Measurements from ENCODE around the gene ERAS. TPM values are rescaled to one million over a fixed set of nuclear protein-coding genes. Genes with fewer than 3 reads are reported as not detected.

The ERAS gene
- total and polyA plus RNA-seq, 2 of the 13 experiments (the other 11 are each of a cell fraction or from before 2014, with no cell fraction given) = 0.21 to 0.22 TPM

DNA sequence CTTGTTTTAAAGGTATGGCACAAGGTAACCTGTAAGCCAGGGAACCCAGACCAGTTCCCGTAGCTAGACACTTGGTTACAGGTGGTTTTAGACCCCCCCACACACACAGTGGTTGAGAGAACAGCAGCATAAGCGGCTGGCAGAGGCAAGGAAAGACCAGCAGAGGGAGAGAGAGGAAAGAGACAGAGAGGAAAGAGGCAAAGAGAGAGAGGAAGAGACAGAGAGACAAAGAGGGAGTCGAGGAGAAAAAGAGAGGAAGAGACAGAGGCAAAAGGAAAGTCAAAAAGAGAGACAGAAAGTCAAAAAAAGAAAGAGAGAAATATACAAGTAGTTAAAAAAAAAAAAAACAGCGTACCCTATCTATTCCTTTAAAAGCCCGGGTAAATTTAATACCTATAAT is 28.6 kb downstream of the ERAS start (continued):
- TF ChIP-seq MAZ (IDR thresholded peaks at IDR 0.05; ENCODE audit: borderline replicate concordance, low read depth, low read length) (no peak), MAZ (CRISPR knock-in tag; IDR thresholded peaks at IDR 0.05; ENCODE audit: low read depth) (no peak), TBP (CRISPR knock-in tag; IDR thresholded peaks at IDR 0.05) (no peak)

DNA sequence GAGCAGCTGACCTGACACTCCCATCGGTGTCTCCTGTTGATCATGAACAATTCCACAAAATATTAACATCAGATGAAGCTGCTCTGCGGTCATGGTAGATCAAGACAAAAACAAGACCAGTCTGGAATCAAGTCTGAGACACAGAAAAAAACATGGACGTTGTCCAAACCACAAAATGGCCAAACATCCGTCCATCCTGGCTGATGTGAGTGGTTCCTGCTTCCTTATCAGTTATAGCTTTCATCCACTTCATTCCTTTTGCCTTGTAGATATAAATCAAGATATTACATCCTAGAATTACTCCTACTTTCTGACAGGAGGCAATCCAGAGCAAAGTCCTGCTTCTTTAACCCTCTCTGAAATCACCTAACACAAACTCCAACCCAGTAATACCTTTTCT is 37.9 kb downstream of the ERAS start:
- ChIA-PET POLR2A (no interaction called here), CTCF (ENCODE audit: low intra/inter-chr PET ratio, low total read pairs) (no interaction called here)
- no peak overlapping the region for H3K4me3 ChIP-seq (replicated peaks in 1 of 3; ENCODE audit: insufficient read depth in 1 of 3, low read depth in 2 of 3, low read length in 3 of 3)
- no peaks in the 10 kb centered on the region for H3K79me2 ChIP-seq (ENCODE audit: insufficient read depth, low read length)
- peak overlapping the region; percentile 15 for H2AFZ ChIP-seq (ENCODE audit: low read length)
- H3K27me3 ChIP-seq (ENCODE audit: control insufficient read depth in 1 of 2, insufficient read depth in 2 of 2, low read length in 2 of 2) = no peaks in the 10 kb centered on the region
- 0% methylated on average over 4 of the region's 4 CpGs for WGBS (ENCODE audit: low lambda C conversion rate)
- intact Hi-C loops (cut with micrococcal nuclease; ENCODE audit: unreplicated experiment) (no loop called here), in situ Hi-C loops (cut with HindIII; ENCODE audit: extremely low pct_ligation_motif_present, low pct_unique_long_range_greater_than_20kb) (no loop called here)
- H3K9ac ChIP-seq (ENCODE audit: insufficient read depth, low read depth, low read length) = no peak overlapping the region
- DNase-seq (ENCODE audit: low spot score) = peak; percentile 1
- BruUV-seq (replicated peaks) = no TSS peak
- FAIRE-seq = no peak
- no peak overlapping the region for H3K27ac ChIP-seq (ENCODE audit: extremely low read length, insufficient read depth, low read length)
- H3K4me1 ChIP-seq (ENCODE audit: insufficient read depth, low read length) = peaks cover 21% of the 10 kb centered on the region
- H3K4me2 ChIP-seq (ENCODE audit: low read depth, low read length) = no peak overlapping the region
- no peaks in the 10 kb centered on the region for H3K9me3 ChIP-seq (ENCODE audit: low read length)
- no peaks in the 10 kb centered on the region for H4K20me1 ChIP-seq (ENCODE audit: insufficient read depth, low read length)
- no peak for ATAC-seq
- no peaks in the 10 kb centered on the region for H3K36me3 ChIP-seq (replicated peaks in 1 of 2; ENCODE audit: control insufficient read depth in 1 of 2, insufficient read depth in 2 of 2, low read length in 2 of 2)
- no peak for TF ChIP-seq ZFY (CRISPR knock-in tag; IDR thresholded peaks at IDR 0.05)
- TF ChIP-seq HNRNPUL1 (IDR thresholded peaks at IDR 0.05; ENCODE audit: low read depth, low read length) = no peak
- no peak for TF ChIP-seq RBM22 (optimal IDR thresholded peaks at IDR 0.05; ENCODE audit: low read length)
- TF ChIP-seq, protein P1, sequence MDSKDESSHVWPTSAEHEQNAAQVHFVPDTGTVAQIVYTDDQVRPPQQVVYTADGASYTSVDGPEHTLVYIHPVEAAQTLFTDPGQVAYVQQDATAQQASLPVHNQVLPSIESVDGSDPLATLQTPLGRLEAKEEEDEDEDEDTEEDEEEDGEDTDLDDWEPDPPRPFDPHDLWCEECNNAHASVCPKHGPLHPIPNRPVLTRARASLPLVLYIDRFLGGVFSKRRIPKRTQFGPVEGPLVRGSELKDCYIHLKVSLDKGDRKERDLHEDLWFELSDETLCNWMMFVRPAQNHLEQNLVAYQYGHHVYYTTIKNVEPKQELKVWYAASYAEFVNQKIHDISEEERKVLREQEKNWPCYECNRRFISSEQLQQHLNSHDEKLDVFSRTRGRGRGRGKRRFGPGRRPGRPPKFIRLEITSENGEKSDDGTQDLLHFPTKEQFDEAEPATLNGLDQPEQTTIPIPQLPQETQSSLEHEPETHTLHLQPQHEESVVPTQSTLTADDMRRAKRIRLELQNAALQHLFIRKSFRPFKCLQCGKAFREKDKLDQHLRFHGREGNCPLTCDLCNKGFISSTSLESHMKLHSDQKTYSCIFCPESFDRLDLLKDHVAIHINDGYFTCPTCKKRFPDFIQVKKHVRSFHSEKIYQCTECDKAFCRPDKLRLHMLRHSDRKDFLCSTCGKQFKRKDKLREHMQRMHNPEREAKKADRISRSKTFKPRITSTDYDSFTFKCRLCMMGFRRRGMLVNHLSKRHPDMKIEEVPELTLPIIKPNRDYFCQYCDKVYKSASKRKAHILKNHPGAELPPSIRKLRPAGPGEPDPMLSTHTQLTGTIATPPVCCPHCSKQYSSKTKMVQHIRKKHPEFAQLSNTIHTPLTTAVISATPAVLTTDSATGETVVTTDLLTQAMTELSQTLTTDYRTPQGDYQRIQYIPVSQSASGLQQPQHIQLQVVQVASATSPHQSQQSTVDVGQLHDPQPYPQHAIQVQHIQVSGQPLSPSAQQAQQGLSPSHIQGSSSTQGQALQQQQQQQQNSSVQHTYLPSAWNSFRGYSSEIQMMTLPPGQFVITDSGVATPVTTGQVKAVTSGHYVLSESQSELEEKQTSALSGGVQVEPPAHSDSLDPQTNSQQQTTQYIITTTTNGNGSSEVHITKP (CRISPR knock-in tag; IDR thresholded peaks at IDR 0.05; ENCODE audit: low read depth) = no peak
- no peak for TF ChIP-seq ZNF24 (IDR thresholded peaks at IDR 0.05)
- no peak for TF ChIP-seq ZBTB1 (CRISPR knock-in tag; IDR thresholded peaks at IDR 0.05; ENCODE audit: borderline replicate concordance)
- TF ChIP-seq, protein P2, sequence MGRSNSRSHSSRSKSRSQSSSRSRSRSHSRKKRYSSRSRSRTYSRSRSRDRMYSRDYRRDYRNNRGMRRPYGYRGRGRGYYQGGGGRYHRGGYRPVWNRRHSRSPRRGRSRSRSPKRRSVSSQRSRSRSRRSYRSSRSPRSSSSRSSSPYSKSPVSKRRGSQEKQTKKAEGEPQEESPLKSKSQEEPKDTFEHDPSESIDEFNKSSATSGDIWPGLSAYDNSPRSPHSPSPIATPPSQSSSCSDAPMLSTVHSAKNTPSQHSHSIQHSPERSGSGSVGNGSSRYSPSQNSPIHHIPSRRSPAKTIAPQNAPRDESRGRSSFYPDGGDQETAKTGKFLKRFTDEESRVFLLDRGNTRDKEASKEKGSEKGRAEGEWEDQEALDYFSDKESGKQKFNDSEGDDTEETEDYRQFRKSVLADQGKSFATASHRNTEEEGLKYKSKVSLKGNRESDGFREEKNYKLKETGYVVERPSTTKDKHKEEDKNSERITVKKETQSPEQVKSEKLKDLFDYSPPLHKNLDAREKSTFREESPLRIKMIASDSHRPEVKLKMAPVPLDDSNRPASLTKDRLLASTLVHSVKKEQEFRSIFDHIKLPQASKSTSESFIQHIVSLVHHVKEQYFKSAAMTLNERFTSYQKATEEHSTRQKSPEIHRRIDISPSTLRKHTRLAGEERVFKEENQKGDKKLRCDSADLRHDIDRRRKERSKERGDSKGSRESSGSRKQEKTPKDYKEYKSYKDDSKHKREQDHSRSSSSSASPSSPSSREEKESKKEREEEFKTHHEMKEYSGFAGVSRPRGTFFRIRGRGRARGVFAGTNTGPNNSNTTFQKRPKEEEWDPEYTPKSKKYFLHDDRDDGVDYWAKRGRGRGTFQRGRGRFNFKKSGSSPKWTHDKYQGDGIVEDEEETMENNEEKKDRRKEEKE (IDR thresholded peaks at IDR 0.05) = no peak
- TF ChIP-seq, protein P3, sequence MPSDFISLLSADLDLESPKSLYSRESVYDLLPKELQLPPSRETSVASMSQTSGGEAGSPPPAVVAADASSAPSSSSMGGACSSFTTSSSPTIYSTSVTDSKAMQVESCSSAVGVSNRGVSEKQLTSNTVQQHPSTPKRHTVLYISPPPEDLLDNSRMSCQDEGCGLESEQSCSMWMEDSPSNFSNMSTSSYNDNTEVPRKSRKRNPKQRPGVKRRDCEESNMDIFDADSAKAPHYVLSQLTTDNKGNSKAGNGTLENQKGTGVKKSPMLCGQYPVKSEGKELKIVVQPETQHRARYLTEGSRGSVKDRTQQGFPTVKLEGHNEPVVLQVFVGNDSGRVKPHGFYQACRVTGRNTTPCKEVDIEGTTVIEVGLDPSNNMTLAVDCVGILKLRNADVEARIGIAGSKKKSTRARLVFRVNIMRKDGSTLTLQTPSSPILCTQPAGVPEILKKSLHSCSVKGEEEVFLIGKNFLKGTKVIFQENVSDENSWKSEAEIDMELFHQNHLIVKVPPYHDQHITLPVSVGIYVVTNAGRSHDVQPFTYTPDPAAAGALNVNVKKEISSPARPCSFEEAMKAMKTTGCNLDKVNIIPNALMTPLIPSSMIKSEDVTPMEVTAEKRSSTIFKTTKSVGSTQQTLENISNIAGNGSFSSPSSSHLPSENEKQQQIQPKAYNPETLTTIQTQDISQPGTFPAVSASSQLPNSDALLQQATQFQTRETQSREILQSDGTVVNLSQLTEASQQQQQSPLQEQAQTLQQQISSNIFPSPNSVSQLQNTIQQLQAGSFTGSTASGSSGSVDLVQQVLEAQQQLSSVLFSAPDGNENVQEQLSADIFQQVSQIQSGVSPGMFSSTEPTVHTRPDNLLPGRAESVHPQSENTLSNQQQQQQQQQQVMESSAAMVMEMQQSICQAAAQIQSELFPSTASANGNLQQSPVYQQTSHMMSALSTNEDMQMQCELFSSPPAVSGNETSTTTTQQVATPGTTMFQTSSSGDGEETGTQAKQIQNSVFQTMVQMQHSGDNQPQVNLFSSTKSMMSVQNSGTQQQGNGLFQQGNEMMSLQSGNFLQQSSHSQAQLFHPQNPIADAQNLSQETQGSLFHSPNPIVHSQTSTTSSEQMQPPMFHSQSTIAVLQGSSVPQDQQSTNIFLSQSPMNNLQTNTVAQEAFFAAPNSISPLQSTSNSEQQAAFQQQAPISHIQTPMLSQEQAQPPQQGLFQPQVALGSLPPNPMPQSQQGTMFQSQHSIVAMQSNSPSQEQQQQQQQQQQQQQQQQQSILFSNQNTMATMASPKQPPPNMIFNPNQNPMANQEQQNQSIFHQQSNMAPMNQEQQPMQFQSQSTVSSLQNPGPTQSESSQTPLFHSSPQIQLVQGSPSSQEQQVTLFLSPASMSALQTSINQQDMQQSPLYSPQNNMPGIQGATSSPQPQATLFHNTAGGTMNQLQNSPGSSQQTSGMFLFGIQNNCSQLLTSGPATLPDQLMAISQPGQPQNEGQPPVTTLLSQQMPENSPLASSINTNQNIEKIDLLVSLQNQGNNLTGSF (CRISPR knock-in tag; IDR thresholded peaks at IDR 0.05) = no peak

All from HepG2 (cell line).